ENCODE results near the gene SEPTIN14.
"Not testable (repeated sequence)": the region's sequence is repeated elsewhere in the genome, so short reads cannot be mapped to it uniquely, and the experiment has no call there.

DNA sequence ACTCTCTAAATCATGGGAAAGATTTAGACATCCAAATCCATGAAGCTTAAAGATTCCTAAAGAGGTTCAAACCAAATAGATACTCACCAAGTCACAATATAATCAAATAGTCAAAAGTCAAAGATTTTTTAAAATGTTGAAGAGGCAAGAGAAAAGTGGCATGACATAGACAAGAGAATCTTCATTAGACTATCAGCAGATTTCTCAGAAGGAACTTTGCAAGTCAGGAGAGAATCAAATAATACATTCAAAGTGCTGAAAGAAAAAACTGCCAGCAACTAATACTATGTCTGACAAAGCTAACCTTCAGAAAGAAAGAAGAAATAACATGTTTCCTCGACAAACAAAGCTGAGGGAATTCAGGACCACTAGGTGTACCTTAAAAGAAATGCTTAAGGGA is 65.3 kb downstream of the SEPTIN14 start:
- not testable (repeated sequence) for TF ChIP-seq CTCF (IDR thresholded peaks at IDR 0.05 in 2 of 3, conservative IDR thresholded peaks at IDR 0.05 in 1 of 3; ENCODE audit: borderline replicate concordance in 1 of 3, insufficient read depth in 1 of 3, low read depth in 2 of 3, low read length in 2 of 3); POLR2A (IDR thresholded peaks at IDR 0.05; ENCODE audit: borderline replicate concordance, extremely low read depth, insufficient read depth, insufficient read length); EZH2phosphoT487 (IDR thresholded peaks at IDR 0.05; ENCODE audit: borderline replicate concordance); TCF7L2 (IDR thresholded peaks at IDR 0.05; ENCODE audit: borderline replicate concordance, extremely low read depth, insufficient read depth, insufficient read length); SP1 (IDR thresholded peaks at IDR 0.05; ENCODE audit: low read depth)
